ENCODE results near the gene LONP2.
"Not testable (repeated sequence)": the region's sequence is repeated elsewhere in the genome, so short reads cannot be mapped to it uniquely, and the experiment has no call there.

The LONP2 gene

DNA sequence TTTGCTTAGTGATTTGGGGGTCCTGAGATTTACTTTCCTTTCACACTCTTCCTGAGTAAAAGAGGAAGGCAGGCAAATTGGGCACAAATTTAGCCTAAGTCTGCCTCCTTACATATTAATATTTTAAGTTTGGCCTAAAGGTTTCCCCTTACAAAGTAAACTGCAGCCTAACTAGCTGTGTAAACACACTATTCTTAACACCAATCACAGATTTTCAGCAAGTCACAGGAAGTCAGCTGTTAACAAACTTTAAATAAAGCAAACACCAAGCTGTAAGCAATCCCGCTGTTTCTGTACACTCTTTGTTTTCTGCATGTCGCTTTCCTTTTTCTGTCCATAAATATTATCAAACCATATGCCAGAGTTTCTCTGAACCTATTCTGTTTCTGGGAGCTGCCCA lies 48.4 kb downstream of the LONP2 start:
- no peak for DNase-seq (ENCODE audit: low read depth)

DNA sequence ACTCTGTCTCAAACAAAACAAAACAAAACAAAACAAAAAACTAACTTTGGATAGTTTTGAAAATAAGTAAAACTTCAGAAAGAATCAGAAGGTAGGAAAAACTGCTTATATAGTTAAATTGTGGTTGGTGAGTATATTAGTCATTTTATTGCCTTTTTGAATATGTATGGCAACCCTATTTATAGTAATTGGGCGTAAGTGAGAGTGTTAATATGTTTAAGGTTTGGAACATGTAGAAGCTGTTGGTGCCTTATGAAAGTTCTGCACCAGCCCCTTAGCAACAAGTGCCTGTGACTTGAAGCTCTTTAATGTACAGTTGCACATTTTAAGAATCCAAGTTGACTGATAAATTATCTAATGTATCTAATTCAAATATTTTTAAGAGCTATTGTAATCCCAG lies 50.6 kb downstream of the LONP2 start:
- no peak for DNase-seq (ENCODE audit: low read depth)

GRCh38 chr16:48295488-48296281 lies 51.6 kb downstream of the LONP2 start:
- DNase-seq (ENCODE audit: low read depth), result no peak

DNA sequence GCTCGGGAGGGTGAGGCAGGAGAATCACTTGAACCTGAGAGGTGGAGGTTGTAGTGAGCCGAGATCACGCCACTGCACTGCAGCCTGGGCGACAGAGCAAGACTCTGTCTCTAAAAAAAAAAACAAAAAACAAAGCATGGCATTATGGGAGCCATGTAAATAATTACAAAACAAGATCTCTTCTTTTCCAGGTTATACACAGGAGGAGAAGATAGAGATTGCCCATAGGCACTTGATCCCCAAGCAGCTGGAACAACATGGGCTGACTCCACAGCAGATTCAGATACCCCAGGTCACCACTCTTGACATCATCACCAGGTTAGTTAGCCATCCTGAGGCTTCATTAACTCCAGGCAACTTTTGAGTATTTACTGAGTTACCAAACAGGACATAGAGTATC lies 55.4 kb downstream of the LONP2 start:
- no peak for DNase-seq (ENCODE audit: low read depth)

GRCh38 chr16:48300391-48300856 lies 56.3 kb downstream of the LONP2 start:
- no peak for DNase-seq (ENCODE audit: low read depth)

DNA sequence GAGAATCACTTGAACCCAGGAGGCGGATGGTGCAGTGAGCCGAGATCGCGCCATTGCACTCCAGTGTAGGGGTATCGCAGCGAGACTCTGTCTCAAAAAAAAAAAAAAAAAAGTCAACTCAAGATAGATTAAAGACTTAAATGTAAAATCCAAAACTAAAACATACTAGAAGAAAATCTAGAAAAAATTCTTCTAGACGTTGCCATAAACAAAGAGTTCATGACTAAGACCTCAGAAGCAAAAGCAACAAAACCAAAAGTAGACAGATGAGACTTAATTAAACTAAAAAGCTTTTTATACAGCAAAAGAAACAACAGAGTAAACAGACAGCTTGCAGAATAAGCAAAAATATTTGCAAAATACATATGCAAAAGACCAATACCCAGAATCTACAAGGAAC lies 64.4 kb downstream of the LONP2 start:
- no peak for DNase-seq (ENCODE audit: low read depth)

DNA sequence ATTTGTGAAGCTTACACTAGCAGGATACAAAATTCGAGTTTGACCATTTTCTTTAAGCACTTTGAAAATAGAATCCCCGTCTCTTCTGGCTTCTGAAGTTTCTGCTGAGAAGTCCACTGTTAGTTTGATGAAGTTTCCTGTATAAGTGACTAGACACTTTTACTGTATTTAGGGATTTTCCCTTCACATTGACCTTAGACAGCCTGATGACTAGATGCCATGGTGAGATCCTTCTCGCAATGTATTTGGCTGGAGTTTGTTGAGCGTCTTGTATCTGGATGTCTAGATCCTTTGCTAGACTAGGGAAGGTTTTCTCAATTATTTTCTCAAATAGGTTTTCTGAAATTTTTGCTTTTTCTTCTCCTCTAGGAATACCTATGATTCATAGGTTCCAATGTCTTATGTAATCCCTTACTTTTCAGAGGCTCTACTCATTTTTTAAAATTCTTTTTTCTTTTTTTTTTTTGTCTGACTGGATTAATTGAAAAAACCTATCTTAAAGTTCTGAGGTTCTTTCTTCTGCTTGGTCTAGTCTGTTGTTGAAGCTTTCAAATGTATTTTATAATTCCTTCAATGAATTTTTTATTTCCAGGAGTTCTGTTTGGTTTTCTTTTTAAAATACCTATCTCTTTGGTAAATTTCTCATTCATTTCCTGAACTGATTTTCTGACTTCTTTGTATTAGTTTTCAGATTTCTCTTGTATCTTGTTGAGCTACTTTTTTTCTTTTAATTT lies 67.0 kb downstream of the LONP2 start:
- no peak for DNase-seq (ENCODE audit: low read depth)

DNA sequence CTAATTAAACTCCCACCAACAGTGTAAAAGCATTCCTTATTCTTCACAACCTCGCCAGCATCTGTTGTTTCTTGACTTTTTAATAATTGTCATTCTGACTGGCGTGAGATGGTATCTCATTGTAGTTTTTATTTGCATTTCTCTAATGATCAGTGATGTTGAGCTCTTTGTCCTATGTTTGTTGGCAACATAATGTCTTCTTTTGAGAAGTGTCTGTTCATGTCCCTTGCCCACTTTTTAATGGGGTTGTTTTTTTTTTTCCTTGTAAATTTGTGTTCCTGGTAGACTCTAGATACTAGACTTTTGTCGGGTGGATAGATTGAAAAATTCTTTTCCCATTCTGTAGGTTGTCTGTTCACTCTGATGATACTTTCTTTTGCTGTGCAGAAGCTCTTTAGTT lies 69.8 kb downstream of the LONP2 start:
- not testable (repeated sequence) for DNase-seq (ENCODE audit: low read depth)

DNA sequence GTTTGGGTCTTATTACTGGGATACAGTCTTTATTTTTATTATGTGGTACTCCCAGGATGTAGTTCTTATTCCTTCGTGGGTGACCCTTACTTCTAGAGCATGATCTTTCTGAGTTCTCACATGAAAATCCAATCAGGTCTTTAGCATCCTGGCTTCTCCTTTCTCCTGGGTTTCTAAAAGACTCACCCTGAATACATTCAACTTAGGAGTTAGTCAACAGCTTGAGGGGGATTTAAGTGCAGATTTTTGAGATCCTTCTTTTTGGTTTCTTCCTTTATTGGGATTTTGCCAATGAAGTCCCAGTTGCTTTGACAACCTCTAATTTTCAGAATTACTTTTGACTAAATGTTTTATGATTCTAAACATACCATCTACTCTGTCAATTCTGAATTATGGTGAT lies 72.9 kb downstream of the LONP2 start:
- DNase-seq (ENCODE audit: low read depth), result no peak

DNA sequence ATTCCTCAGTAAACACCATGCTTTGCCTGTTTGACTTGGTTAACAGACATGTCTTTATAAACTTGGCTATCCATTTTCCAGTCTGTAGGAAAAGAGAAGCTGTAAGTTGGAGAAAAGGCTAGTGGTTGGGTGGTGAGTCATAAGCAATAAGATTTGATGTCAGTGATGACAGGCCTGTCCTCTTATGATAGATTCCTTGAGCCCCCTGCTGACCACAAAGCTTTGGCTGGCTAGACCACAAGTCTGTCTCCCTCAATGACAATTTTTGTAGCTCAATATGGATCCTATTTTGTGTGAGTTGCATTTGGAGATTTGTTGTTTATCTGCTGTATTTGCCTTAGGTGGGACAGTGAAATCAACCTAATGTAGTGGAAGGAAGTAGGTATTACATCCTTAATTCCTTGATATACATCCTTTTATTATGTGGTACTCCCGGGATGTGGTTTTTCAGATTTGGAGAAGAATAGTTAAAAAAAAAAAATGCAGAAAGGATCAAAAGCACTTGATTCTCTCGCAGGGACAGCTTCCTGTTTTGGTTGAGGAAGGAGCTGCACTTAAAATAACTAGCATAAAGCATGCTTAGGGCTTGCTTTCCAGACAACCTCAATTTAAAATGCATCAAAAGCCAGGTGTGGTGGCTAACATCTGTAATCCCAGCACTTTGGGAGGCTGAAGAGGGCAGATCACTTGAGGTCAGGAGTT lies 73.7 kb downstream of the LONP2 start:
- DNase-seq (ENCODE audit: low read depth), result peak; percentile 20

- no peak for DNase-seq (ENCODE audit: low read depth)
These were observed 74.5 kb downstream of the LONP2 start for GRCh38 chr16:48318630-48319029.

GRCh38 chr16:48321317-48322036 lies 77.4 kb downstream of the LONP2 start:
- no peak for DNase-seq (ENCODE audit: low read depth)

DNA sequence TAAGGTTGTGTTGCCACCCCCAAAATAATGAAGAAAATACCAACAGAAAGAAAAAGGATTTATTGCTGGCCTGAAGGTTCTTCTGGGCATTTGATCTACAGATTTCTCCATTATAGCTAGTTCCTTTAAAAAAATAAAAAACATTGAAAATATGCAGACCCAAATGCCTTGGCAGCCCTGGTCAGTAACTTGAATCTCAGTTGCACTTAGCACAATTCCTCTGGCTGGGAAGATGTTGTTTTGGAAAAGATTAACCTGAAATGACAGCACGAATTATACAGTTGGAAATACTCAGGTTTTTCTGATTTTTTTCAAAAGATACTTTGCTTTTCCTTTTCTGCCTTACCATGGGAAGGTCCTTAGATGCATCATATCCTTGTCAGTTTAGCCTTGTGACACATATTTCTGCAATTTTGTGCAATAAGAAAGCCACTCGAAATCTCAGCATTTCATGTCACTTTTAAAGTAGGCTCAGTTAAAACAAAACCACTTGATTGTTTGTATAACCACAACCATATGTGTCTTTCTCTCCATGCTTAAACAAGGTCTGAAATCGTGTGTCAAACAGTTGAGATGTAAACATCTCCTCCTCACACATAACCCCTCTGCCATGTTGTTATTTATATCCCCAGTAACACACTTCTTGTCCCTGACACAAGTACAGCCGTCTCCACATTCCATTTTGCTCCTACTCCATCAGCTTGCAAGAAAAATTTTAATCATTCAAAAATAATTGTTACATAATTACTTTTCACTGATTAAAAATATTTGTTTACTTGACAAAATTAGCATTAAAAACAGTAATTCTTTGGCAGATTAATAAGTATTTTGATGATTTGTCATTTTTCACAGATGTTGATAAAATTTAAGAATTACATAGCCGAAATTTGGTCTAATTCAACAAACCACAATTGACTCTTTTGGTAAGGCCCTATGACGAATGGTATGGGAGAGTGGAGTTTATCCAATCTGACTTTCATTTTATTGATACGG lies 80.0 kb downstream of the LONP2 start:
- DNase-seq (ENCODE audit: low read depth), result no peak

DNA sequence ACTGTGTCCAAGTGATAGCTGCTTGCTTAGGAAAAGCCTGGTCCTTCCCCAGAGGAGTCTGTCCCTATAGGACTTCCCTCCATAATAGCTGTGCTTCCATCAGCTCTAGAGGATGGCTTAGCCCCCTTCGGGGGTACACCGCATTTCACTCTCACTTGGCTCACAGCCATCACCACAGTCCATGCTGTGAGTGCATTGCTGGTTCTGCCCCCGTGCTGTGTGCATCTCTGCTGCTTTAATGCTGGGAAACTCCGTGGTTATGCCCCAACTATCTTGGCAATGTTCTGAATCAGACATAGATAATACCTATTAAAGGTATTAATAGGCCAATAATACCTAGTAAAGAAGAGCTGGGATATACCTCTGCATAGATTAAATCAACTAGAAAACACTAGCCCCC lies 82.8 kb downstream of the LONP2 start:
- DNase-seq (ENCODE audit: low read depth), result no peak

DNA sequence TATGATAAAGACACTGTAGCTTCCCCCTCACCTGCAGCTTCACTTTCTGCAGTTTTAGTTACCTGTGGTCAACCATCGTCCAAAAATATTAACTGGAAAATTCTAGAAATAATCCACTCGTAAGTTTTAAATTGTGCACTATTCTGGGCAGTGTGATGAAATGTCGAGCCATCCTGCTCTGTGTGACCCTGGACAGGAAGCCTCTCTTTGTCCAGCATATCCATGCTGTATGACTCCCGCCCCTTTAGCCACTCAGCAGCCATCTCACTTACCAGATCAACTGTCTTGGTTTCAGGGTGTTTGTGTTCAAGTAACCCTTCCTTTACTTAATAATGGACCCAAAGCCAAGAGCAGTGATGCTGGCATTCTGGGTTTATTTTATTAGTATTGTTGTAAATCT lies 85.0 kb downstream of the LONP2 start:
- no peak for DNase-seq (ENCODE audit: low read depth)

- no peak for DNase-seq (ENCODE audit: low read depth)
These were observed 86.2 kb downstream of the LONP2 start for GRCh38 chr16:48330189-48330840.

DNA sequence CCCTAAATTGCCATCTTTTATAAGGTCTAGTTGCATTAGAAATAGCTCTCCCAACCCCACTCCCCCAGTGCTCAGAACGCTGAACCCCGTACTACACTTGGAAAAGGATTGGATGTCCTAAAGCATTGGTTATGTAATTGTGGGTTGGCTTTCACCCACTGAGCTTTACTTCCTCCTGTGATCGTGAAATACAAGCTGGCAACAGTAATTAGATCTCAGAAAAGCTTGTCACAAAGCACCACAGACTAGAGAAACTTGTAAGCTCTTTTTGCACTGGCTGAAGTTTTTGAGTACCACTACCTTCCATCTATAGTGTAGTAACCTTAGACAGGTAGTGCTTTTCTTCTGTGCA lies 86.7 kb downstream of the LONP2 start:
- DNase-seq (ENCODE audit: low read depth), result no peak

GRCh38 chr16:48332978-48333377 lies 88.9 kb downstream of the LONP2 start:
- no peak for DNase-seq (ENCODE audit: low read depth)

DNA sequence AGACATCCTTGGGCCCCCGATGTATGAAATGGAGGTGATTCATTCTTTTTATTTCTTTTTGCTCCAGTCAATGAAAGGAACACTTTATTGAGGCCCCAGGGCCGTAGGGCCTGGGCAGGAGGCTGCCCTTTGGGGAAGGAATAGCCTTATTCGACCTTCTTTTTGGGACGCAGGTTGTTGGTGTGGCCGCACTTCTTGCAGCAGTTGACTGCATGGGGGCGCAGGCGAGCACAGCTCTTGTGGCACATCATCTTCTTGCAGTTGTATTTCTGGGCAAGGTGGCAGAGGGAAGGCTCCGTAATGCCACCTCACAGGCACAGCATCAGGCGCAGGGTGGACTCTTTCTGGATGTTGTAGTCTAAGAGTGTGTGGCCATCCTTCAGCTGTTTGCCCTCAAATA lies 90.2 kb downstream of the LONP2 start:
- no peak for DNase-seq (ENCODE audit: low read depth)

GRCh38 chr16:48335961-48336360 lies 91.9 kb downstream of the LONP2 start:
- DNase-seq (ENCODE audit: low read depth), result no peak

DNA sequence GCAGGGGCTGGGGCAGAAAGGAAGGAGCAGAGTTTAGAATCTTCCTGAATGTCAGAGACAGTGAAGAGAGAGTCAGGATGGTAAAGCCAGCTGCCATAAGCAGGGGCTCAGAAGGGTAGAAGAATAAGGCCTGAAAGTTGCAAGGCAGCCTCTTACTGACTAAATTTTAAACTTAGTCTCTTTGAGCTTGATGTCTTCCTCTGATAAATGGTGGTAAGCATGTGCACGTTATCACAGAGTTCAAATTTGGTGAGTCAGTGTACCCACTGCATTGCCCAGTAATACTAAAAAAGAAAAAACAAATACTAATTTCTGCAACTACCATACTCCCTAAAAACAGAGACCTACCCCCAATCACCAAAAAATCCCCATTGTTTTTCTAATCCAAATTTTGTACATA lies 96.0 kb downstream of the LONP2 start:
- no peak for DNase-seq (ENCODE audit: low read depth)

All from HS-5 (cell line).